PC-9 (cell line): ENCODE results near the gene LRRN4CL. TPM values are rescaled to one million over a fixed set of nuclear protein-coding genes. Genes with fewer than 3 reads are reported as not detected.

Source experiments
- BruUV-seq: library from RNA; stranded (reverse); fragments of 400-500 nt; replicated peaks from 2 replicates; lab custom pipeline; 2021; lab: Mats Ljungman, UMichigan
- CTCF ChIA-PET: fragments of 300-600 bp; sonication (Branson Sonifier 250); formaldehyde crosslinking; loops from one replicate; lab custom pipeline; 2022; ENCODE audit warnings: antibody characterized with exemption; lab: Charles Lee
- POLR2A ChIA-PET: fragments of 300-600 bp; sonication (Branson Sonifier 250); formaldehyde crosslinking; loops from one replicate; lab custom pipeline; 2022; ENCODE audit warnings: antibody characterized with exemption; ENCODE audit not compliant: unreplicated experiment; lab: Charles Lee
- DNase-seq, 2 experiments: peaks; one replicate each; pipeline versions ENCODE4 v3.0.0 to v3.0.0-alpha.2; 2015 to 2022; ENCODE audit warnings: mixed read lengths in 1 of 2
- H2AFZ ChIP-seq: fragments of 200-600 bp; sonication (generic); 2 replicates; pipeline ENCODE4 v1.8.1; 2017; ENCODE audit warnings: antibody characterized with exemption
- H3F3A ChIP-seq: fragments of 200-600 bp; sonication (generic); 2 replicates; pipeline ENCODE4 v1.8.1; 2017; ENCODE audit warnings: antibody characterized with exemption, mild to moderate bottlenecking, low read depth; ENCODE audit not compliant: insufficient read depth
- H3K27ac ChIP-seq: fragments of 200-600 bp; sonication (generic); 2 replicates; pipeline ENCODE4 v1.6.1; 2016; ENCODE audit warnings: mixed run types
- H3K27me3 ChIP-seq: fragments of 200-600 bp; sonication (generic); 2 replicates; pipeline ENCODE4 v1.6.1; 2016; ENCODE audit warnings: low read depth, mixed run types; ENCODE audit not compliant: insufficient read depth
- H3K36me3 ChIP-seq: fragments of 200-600 bp; sonication (generic); 2 replicates; pipeline ENCODE4 v1.6.1; 2016; ENCODE audit warnings: low read depth, mixed run types
- H3K4me1 ChIP-seq: fragments of 200-600 bp; sonication (generic); replicated peaks from 2 replicates; pipeline ENCODE4 v1.6.1; 2016; ENCODE audit warnings: mixed run types; ENCODE audit not compliant: insufficient read depth
- H3K4me2 ChIP-seq: fragments of 200-600 bp; sonication (generic); 2 replicates; pipeline ENCODE4 v1.6.1; 2017; ENCODE audit warnings: mixed run types
- H3K4me3 ChIP-seq: fragments of 200-600 bp; sonication (generic); 2 replicates; pipeline ENCODE4 v1.6.1; 2016; ENCODE audit warnings: mixed run types
- H3K79me2 ChIP-seq: fragments of 200-600 bp; sonication (generic); 2 replicates; pipeline ENCODE4 v1.6.1; 2017; ENCODE audit warnings: low read depth, mixed run types
- H3K9me2 ChIP-seq: fragments of 200-600 bp; sonication (generic); 2 replicates; pipeline ENCODE4 v1.8.1; 2017; ENCODE audit warnings: mild to moderate bottlenecking; ENCODE audit not compliant: insufficient read depth
- H3K9me3 ChIP-seq: fragments of 200-600 bp; sonication (generic); 2 replicates; pipeline ENCODE4 v1.8.1; 2016; ENCODE audit warnings: low read depth; ENCODE audit not compliant: insufficient read depth
- H4K20me1 ChIP-seq: fragments of 200-600 bp; sonication (generic); 2 replicates; pipeline ENCODE4 v1.8.1; 2017; ENCODE audit not compliant: insufficient read depth
- EZH2 ChIP-seq: fragments of 200-600 bp; sonication (generic); IDR thresholded peaks from 2 replicates; pipeline ENCODE4 v1.8.0; 2017; ENCODE audit warnings: antibody characterized with exemption, low read depth
- intact Hi-C: fragments of 100-400 bp; cut with micrococcal nuclease; formaldehyde crosslinking; loops from one replicate; pipeline ENCODE4 v1.10.0; 2022; ENCODE audit not compliant: unreplicated experiment
- total RNA-seq: library from RNA; stranded (reverse); gene quantifications from 2 replicates; pipeline ENCODE4 v1.2.3, GENCODE V29; 2021
- TF ChIP-seq, protein P1 (sequence below): fragments of 200-600 bp; sonication (generic); conservative IDR thresholded peaks from 2 replicates; pipeline ENCODE4 v1.6.1; 2017; ENCODE audit warnings: mixed run types, antibody characterized with exemption, mild to moderate bottlenecking, moderate library complexity

LRRN4CL gene
- total RNA-seq, 1 experiment from 2014 or later = 1.3 TPM

GRCh38 chr11:62665599-62666258 lies 23.6 kb downstream of the LRRN4CL start:
- peaks cover 66% of the 10 kb centered on the region for H3K79me2 ChIP-seq
- H3K4me1 ChIP-seq = peaks cover 38% of the 10 kb centered on the region
- peak overlapping the region; percentile 88 for H3K4me3 ChIP-seq
- no peak overlapping the region for H2AFZ ChIP-seq
- no peaks in the 10 kb centered on the region; the same call in none of the 2 replicates for H4K20me1 ChIP-seq
- ChIA-PET CTCF (interaction anchor here (0.6 to 1.1 kb wide), 3 partner anchors 12 to 81 kb away, joined by 3 to 7 read pairs (median 4); no protein-coding TSS in a partner anchor), POLR2A (interaction anchor here (0.6 to 2.0 kb wide), 31 partner anchors 8 to 1723 kb away, joined by 3 to 55 read pairs (median 8); partner anchors contain the start of genes B3GAT3, EEF1G, HNRNPUL2 and INTS5)
- peaks cover 24% of the 10 kb centered on the region for H3K36me3 ChIP-seq
- peak overlapping the region; percentile 72 for H3K27ac ChIP-seq
- TF ChIP-seq, protein P1, sequence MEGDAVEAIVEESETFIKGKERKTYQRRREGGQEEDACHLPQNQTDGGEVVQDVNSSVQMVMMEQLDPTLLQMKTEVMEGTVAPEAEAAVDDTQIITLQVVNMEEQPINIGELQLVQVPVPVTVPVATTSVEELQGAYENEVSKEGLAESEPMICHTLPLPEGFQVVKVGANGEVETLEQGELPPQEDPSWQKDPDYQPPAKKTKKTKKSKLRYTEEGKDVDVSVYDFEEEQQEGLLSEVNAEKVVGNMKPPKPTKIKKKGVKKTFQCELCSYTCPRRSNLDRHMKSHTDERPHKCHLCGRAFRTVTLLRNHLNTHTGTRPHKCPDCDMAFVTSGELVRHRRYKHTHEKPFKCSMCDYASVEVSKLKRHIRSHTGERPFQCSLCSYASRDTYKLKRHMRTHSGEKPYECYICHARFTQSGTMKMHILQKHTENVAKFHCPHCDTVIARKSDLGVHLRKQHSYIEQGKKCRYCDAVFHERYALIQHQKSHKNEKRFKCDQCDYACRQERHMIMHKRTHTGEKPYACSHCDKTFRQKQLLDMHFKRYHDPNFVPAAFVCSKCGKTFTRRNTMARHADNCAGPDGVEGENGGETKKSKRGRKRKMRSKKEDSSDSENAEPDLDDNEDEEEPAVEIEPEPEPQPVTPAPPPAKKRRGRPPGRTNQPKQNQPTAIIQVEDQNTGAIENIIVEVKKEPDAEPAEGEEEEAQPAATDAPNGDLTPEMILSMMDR = no peak
- no peak for TF ChIP-seq EZH2
- no TSS peak for BruUV-seq
- H3K9me3 ChIP-seq = no peaks in the 10 kb centered on the region
- intact Hi-C loops = loop anchor here (5.0 kb wide), 3 partner anchors 43 to 123 kb away; partner anchors contain the start of genes B3GAT3 and TUT1
- DNase-seq = peak; percentile 42 to 46
- peak overlapping the region; percentile 98 for H3K4me2 ChIP-seq
- H3K9me2 ChIP-seq = no peaks in the 10 kb centered on the region
- peaks cover 83% of the 10 kb centered on the region for H3F3A ChIP-seq
- H3K27me3 ChIP-seq = no peaks in the 10 kb centered on the region

DNA sequence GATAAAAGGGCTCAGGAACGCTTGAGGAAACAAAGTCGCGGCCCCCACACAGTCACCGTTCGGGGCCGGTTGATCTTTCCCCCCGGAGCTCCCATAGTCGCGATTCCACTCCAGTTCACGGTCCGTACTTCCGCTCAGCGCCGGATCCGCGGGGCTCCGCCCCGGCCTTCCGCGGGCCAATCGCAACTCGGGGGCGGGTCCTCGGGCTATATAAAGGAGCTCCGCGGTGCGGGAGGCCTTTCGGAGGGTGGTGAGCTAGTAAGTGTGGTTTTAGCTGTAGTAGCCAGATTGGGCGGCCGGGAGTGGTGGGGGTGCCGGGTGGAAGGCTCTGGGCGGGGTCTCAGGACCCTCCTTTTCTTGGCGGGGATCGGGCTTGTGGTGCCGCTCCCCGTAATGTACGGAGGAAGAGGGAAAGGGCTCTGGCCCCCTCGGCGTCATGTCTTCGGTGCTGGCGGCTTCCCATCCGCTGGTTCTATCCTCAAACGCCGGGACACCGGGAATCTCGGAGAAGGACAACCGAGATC lies 24.2 kb downstream of the LRRN4CL start, which contains the start of the genes C11orf98 and CSKMT:
C11orf98 (minus strand) TSS at position 136 of the 524 bp plus-strand sequence; CDS start at position 95, 41 bp downstream.
CSKMT (plus strand) TSS at position 238 of the 524 bp plus-strand sequence. CDS start 568 bp downstream, outside the sequence.
- peak; percentile 87 to 98 for DNase-seq
- Histone ChIP-seq H3K9me3 (no peaks in the 10 kb centered on the region), H4K20me1 (no peaks in the 10 kb centered on the region; the same call in none of the 2 replicates), H3K27me3 (no peaks in the 10 kb centered on the region), H3K4me3 (peak within 1 kb of the TSS; percentile 88), H3K79me2 (peaks cover 60% of the 10 kb centered on the region), H3K4me2 (peak within 1 kb of the TSS; percentile 98), H3K27ac (peak within 1 kb of the TSS; percentile 72), H3K4me1 (peaks cover 33% of the 10 kb centered on the region), H3K9me2 (no peaks in the 10 kb centered on the region), H3K36me3 (peaks cover 24% of the 10 kb centered on the region), H3F3A (peaks cover 83% of the 10 kb centered on the region), H2AFZ (peak within 1 kb of the TSS; percentile 93)
- CTCF ChIA-PET = interaction anchor here (0.6 to 1.1 kb wide), 6 partner anchors 11 to 184 kb away, joined by 3 to 7 read pairs (median 4); partner anchors contain the start of gene TUT1
- BruUV-seq = TSS peak; percentile 84
- POLR2A ChIA-PET = interaction anchor here (0.5 to 2.0 kb wide), 38 partner anchors 9 to 1722 kb away, joined by 3 to 55 read pairs (median 8); partner anchors contain the start of genes B3GAT3, EEF1G, HNRNPUL2 and INTS5
- intact Hi-C loops = loop anchor here (5.0 kb wide), 3 partner anchors 43 to 123 kb away; partner anchors contain the start of genes B3GAT3 and TUT1
- TF ChIP-seq, protein P1 = no peak
- no peak for TF ChIP-seq EZH2
